GM19455 (cell line): ENCODE results near the gene MRPS33.
A peak's percentile ranks its signal among the peaks of the same experiment; 100 is the strongest.
"Not testable (repeated sequence)": the region's sequence is repeated elsewhere in the genome, so short reads cannot be mapped to it uniquely, and the experiment has no call there.

Experiments used
- ATAC-seq: cut with Tn5 transposase; IDR thresholded peaks from one replicate; pipeline ENCODE4 v1.9.1; 2021; ENCODE audit not compliant: unreplicated experiment

The MRPS33 gene

DNA sequence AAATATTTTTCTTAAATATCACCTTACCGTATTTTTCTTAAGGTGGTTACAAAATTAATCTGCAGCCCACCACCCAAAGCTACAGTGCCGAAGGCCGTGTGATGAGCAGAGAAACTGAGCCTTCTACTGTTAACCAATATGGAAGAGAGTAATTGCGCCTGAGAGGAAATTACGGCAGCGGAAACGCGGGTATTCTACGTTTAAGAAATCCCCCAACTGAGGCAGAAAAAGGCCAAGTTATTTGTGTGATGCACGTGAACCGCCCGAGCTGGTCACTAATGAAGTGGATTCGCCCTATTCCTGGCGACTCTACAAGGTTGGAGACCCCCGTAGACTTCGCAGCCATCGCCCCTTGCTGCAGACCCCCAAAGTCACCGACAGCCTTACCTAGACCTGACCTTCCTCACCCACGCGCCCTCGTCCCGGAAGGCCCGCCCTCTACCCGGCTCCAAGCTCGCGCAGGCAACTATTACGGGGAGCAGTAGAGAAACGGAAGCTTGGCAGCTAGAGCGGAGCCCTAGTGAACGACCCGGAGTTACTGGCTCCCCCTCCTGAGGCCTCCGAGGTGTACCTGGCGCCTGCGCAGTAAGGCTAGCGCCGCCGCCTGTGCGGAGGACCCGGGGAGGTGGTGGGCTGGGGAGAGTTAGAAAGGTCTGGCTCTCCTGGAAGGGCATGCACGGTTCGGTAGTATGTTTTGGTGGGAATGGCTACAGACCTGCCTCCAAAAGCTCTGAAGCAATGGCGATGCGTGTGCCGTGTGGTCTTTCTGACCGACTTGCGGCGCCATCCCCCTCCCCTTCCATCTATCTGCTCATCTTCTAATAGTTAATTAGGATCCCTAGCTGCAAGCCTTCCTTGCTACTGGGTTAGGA, at the start of gene MRPS33:
MRPS33 (minus strand) TSS at position 429 of the 872 bp plus-strand sequence. CDS start 4,319 bp downstream, outside the sequence.
- peak; percentile 99 for ATAC-seq

- no peak for ATAC-seq
Observed at GRCh38 chr7:141057788-141058187, 43.0 kb upstream of the MRPS33 start.

GRCh38 chr7:141055146-141055545, 40.4 kb upstream of the MRPS33 start:
- no peak for ATAC-seq

DNA sequence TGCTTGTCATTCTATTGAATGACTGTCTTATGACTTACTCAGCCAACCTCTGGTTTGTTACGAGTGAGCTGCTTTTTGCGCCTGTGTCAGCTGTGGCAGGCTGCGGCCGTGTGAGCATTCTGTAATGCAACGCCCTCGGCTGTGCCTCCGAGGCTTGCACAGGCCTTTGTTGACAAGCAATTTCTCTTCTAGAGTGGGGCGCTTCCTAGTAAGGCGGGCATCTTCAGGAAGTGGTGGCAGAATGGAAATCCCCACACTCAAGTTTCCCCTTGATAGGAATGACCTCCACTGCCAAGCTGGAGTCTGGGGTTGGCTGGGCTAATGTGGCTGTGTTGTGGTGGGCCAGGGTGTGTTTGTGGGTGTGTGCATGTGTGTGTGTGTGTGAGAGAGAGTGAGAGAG, 38.9 kb upstream of the MRPS33 start:
- no peak for ATAC-seq

DNA sequence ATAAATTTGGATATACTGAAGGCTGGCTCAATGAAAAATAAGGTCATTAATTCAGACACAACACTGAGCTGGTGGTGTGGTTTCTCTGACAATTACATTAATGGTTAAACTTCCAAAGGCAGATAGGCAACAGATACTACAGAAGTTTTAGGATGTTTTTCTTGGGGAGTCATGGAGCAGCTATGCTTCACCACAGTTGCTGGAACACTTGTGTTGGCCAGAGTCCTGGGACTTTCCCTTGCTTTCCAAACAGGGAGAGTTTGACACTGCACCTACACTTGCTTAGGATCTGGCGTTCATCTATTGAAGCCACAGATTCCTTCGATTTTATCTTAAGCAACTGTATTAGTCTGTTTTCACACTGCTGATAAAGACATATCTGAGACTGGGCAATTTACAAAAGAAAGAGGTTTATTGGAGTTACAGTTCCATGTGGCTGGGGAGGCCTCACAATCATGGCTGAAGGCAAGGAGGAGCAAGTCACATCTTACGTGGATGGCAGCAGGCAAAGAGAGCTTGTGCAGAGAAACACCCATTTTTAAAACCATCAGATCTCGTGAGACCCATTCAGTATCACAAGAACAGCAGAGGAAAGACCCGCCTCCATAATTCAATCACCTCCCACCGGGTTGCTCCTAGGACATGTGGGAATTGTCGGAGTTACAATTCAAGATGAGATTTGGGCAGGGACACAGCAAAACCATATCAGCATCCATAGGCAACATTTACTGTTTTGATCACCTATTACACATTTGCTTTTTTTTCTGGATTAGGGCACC, 31.3 kb upstream of the MRPS33 start:
- no peak for ATAC-seq

- no peak for ATAC-seq
Observed at GRCh38 chr7:141045126-141045841, 30.5 kb upstream of the MRPS33 start.

DNA sequence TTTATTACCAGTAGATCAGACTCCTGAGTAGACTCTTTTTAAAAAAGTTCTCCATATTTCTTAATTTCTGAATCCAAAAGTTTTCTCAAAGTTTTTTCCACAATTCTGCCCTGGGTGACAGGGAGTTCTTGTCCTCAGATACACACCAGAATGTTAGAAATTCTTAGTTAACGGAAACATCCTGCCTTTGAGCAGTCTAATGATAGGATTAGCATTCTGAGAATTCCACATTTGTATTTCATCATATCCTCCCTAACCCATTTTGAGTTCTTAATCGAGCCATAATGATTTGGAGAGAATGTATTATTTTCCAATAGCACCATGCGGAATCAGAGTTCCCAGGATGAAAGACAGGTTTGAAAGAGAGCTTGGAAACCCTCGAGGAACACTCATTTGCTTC, 28.9 kb upstream of the MRPS33 start:
- no peak for ATAC-seq

GRCh38 chr7:141042222-141043193, 27.8 kb upstream of the MRPS33 start:
- no peak for ATAC-seq

DNA sequence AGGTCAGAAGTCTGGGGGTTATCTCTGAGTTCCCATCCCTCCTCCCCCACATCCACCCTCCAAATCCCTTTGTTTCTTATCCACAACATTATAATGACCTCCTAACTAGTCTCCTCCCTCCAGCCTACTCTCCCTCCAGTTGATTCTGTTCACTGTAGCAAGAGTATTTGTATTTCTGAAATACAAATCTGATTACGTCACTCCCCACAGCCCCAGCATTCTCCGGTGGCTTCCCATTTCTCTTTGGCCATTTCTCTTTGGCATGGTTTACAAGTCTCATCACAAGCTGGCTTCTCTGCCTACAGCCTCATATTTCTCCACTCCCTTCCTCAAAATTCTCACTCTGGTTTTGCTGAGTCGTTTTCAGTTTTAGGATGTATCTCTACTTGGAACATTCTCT, 24.6 kb upstream of the MRPS33 start:
- ATAC-seq = no peak

DNA sequence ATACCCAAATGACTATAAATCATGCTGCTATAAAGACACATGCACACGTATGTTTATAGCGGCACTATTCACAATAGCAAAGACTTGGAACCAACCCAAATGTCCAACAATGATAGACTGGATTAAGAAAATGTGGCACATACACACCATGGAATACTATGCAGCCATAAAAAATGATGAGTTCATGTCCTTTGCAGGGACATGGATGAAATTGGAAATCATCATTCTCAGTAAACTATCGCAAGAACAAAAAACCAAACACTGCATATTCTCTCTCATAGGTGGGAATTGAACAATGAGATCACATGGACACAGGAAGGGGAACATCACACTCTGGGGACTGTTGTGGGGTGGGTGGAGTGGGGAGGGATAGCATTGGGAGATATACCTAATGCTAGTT, 23.3 kb upstream of the MRPS33 start:
- ATAC-seq = not testable (repeated sequence)

DNA sequence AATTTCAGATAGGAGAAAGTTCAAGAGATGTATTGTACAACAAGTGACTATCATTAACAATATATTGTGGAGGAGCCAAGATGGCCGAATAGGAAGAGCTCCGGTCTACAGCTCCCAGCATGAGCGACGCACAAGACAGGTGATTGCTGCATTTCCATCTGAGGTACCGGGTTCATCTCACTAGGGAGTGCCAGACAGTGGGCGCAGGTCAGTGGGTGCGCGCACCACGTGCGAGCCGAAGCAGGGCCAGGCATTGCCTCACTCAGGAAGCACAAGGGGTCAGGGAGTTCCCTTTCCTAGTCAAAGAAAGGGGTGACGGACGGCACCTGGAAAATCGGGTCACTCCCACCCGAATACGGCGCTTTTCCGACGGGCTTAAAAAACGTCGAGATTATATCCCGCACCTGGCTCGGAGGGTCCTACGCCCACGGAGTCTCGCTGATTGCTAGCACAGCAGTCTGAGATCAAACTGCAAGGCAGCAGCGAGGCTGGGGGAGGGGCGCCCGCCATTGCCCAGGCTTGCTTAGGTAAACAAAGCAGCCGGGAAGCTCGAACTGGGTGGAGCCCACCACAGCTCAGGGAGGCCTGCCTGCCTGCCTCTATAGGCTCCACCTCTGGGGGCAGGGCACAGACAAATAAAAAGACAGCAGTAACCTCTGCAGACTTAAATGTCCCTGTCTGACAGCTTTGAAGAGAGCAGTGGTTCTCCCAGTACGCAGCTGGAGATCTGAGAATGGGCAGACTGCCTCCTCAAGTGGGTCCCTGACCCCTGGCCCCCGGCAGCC, 18.0 kb upstream of the MRPS33 start:
- ATAC-seq = not testable (repeated sequence)

- no peak for ATAC-seq
Observed at GRCh38 chr7:141028767-141029166, 14.0 kb upstream of the MRPS33 start.

- ATAC-seq = no peak
Observed at GRCh38 chr7:141027043-141027442, 12.3 kb upstream of the MRPS33 start.

DNA sequence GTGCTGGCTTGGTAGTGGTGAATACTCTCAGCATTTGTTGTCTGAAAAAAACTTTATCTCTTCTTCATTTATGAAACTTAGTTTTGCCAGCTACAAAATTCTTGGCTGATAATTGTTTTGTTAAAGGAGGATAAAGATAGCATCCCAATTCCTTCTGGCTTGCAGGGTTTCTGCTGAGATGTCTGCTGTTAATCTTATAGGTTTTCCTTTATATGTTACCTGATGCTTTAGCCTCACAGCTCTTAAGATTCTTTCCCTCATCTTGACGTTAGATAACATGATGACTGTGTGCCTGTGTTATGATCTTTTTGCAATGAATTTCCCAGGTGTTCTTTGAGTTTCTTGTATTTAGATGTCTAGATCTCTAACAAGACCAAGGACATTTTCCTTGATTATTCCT, 9.9 kb upstream of the MRPS33 start:
- ATAC-seq = no peak

DNA sequence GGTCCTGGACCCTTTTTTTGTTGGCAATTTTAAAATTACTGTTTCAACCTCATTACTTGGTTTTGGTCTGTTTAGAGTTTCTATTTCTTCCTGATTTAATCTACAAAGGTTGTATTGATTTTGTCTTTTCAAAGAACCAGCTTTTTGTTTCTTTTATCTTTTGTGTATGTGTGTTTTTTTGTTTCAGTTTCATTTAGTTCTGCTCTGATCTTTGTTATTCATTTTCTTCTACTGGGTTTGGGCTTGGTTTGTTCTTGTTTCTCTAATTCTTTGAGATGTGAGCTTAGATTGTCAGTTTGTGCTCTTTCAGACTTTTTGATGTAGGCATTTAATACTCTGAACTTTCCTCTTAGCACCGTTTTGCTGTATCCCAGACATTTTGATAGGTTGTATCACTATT, 8.5 kb upstream of the MRPS33 start:
- no peak for ATAC-seq

GRCh38 chr7:141017555-141017954, 2.8 kb upstream of the MRPS33 start:
- no peak for ATAC-seq

- ATAC-seq = no peak
Observed at GRCh38 chr7:141016349-141016748, 1.6 kb upstream of the MRPS33 start.

DNA sequence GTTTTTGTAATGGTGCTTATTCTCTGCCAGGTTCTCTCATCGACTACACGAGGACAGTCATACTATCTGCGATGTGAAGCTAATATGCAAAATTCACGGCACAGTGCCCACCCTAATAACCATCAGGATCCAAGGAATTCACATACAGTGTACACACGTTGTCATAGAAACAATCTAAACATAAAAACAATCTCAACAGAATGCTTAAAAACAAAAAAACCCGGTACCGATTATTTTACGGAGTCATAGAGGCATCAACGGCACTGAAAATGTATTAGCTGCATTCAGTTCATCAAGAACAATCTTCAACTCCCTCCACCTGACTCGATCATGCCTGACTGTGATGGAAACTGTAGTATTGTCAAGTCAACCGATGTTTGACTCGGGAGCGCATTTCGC, 628 bp downstream of the MRPS33 start:
- peak; percentile 1 for ATAC-seq

DNA sequence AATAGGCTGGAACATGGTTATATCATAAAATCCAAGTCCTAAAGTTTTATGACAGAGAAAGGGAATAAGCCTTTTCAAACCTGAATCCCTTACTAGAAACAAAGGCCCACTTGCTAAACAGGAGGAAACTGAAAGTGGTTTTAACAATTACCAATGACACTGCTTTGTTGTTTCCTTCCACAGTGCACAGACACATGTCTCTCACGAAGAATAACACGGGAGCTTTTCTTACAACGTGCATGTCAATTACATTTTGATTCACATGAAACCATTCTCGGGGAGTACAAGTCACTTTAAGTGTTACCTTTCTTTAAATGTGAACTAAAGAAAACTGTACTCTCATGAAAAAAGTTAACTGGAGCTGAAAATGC, 1.4 kb downstream of the MRPS33 start:
- ATAC-seq = no peak
